Ovary (tissue), 3 donors: ENCODE results near the gene CRAT.

Experiments used
- CTCF ChIP-seq, 3 donors: fragments of 450-650 bp in 2 of 3; fragments of 200-600 bp in 1 of 3; IDR thresholded peaks; one replicate each; pipeline versions ENCODE4 v1.5.1 to v1.8.0; 2016 to 2022; ENCODE audit warnings: antibody characterized with exemption in 3 of 3, mild to moderate bottlenecking in 1 of 3
- EP300 ChIP-seq: sonication (generic); formaldehyde crosslinking; IDR thresholded peaks from one replicate; pipeline ENCODE4 v1.6.1; 2017; ENCODE audit warnings: antibody characterized with exemption
- POLR2A ChIP-seq: fragments of 450-650 bp; IDR thresholded peaks from one replicate; pipeline ENCODE4 v1.6.1; 2017; ENCODE audit warnings: antibody characterized with exemption, mild to moderate bottlenecking, moderate library complexity
- donor health status: DM: no; HTN: no; CAD: no.

- TF ChIP-seq CTCF (IDR thresholded peaks at IDR 0.05) (no peak), POLR2A (no peak), EP300 (no peak)
Observed at GRCh38 chr9:129154866-129155477, 44.4 kb upstream of the CRAT start.
